Measurements from ENCODE around the gene DPYD. TPM values are rescaled to one million over a fixed set of nuclear protein-coding genes. Genes with fewer than 3 reads are reported as not detected.
A peak's percentile ranks its signal among the peaks of the same experiment; 100 is the strongest.

Gene DPYD
- total RNA-seq, 1 donor from 2014 or later, result 8.8 TPM

GRCh38 chr1:97516588-97516987, 404.2 kb downstream of the DPYD start:
- H3K4me1 Mint-ChIP-seq (ENCODE audit: low read depth, unreplicated experiment), result no peaks in the 10 kb centered on the region
- H3K9me3 Mint-ChIP-seq (ENCODE audit: unreplicated experiment), result peaks cover 8% of the 10 kb centered on the region
- no peaks in the 10 kb centered on the region for H3K36me3 ChIP-seq (ENCODE audit: insufficient read depth, low read length)
- no peaks in the 10 kb centered on the region for H3K27me3 Mint-ChIP-seq (ENCODE audit: low read depth, unreplicated experiment)
- no peak for FAIRE-seq
- H2AFZ ChIP-seq (ENCODE audit: low read depth, low read length), result no peak overlapping the region
- no peaks in the 10 kb centered on the region for H3K27me3 ChIP-seq (ENCODE audit: insufficient read depth, low read length)
- no peak for TF ChIP-seq EZH2 (IDR thresholded peaks at IDR 0.05; ENCODE audit: insufficient read depth, low read length)
- TF ChIP-seq, protein P1, sequence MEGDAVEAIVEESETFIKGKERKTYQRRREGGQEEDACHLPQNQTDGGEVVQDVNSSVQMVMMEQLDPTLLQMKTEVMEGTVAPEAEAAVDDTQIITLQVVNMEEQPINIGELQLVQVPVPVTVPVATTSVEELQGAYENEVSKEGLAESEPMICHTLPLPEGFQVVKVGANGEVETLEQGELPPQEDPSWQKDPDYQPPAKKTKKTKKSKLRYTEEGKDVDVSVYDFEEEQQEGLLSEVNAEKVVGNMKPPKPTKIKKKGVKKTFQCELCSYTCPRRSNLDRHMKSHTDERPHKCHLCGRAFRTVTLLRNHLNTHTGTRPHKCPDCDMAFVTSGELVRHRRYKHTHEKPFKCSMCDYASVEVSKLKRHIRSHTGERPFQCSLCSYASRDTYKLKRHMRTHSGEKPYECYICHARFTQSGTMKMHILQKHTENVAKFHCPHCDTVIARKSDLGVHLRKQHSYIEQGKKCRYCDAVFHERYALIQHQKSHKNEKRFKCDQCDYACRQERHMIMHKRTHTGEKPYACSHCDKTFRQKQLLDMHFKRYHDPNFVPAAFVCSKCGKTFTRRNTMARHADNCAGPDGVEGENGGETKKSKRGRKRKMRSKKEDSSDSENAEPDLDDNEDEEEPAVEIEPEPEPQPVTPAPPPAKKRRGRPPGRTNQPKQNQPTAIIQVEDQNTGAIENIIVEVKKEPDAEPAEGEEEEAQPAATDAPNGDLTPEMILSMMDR (IDR thresholded peaks at IDR 0.05; ENCODE audit: insufficient read depth, low read depth, low read length), result no peak
- no peak overlapping the region for H3K4me3 ChIP-seq (ENCODE audit: insufficient read depth, low read depth, low read length)
- no peak overlapping the region for H3K27ac ChIP-seq (ENCODE audit: low read depth, low read length)
- no peak overlapping the region for H3K4me3 Mint-ChIP-seq (ENCODE audit: unreplicated experiment)
- H3K4me2 ChIP-seq (ENCODE audit: low read length), result no peak overlapping the region
- DNase-seq (ENCODE audit: low read depth), result no peak
- no peaks in the 10 kb centered on the region for H3K9me3 ChIP-seq (ENCODE audit: insufficient read depth, low read depth, low read length)
- H3K9ac ChIP-seq (ENCODE audit: low read length), result no peak overlapping the region
- no peak overlapping the region for H3K27ac Mint-ChIP-seq (ENCODE audit: unreplicated experiment)
- no peaks in the 10 kb centered on the region for H3K4me1 ChIP-seq (ENCODE audit: insufficient read depth, low read length)
- H3K79me2 ChIP-seq (ENCODE audit: insufficient read depth, low read length), result no peaks in the 10 kb centered on the region
- no peaks in the 10 kb centered on the region for H4K20me1 ChIP-seq (ENCODE audit: insufficient read depth, low read length)
- peaks cover 3% of the 10 kb centered on the region for H3K36me3 Mint-ChIP-seq (ENCODE audit: low read depth, unreplicated experiment)

DNA sequence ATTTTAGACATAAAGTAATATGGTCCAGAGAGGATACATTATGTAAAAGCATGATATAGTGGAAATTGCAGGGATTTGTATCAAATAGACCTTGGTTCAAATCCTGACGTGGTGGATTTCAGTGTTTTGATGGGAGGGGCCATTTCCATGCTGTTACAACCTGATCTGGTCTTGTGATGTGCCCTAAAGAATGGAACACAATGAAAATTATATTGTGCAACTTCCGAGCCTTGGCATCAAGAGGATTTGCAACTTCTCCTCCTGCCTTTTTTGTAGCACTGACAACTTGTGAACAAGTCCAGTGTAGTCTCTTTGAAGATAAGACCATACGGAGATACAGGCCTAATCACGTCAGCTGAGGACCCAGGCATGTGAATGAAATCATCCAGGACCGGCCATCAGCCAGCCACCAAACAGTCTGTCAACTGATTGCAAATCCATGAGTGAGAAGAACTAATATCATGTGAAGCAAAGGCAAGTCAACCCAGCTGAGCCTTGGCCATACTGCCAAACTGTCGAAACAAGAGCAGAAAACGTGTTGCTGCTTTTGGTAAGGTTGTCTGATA, 412.1 kb downstream of the DPYD start:
- no peak for TF ChIP-seq EZH2 (IDR thresholded peaks at IDR 0.05; ENCODE audit: insufficient read depth, low read length)
- TF ChIP-seq, protein P1 (IDR thresholded peaks at IDR 0.05; ENCODE audit: insufficient read depth, low read depth, low read length), result no peak
- Histone ChIP-seq H3K9ac (ENCODE audit: low read length) (no peak overlapping the region), H3K9me3 (ENCODE audit: insufficient read depth, low read depth, low read length) (no peaks in the 10 kb centered on the region), H3K27me3 (ENCODE audit: insufficient read depth, low read length) (no peaks in the 10 kb centered on the region), H4K20me1 (ENCODE audit: insufficient read depth, low read length) (no peaks in the 10 kb centered on the region), H2AFZ (ENCODE audit: low read depth, low read length) (no peak overlapping the region), H3K27ac (ENCODE audit: low read depth, low read length) (no peak overlapping the region), H3K4me3 (ENCODE audit: insufficient read depth, low read depth, low read length) (no peak overlapping the region), H3K79me2 (ENCODE audit: insufficient read depth, low read length) (no peaks in the 10 kb centered on the region), H3K4me2 (ENCODE audit: low read length) (no peak overlapping the region), H3K4me1 (ENCODE audit: insufficient read depth, low read length) (no peaks in the 10 kb centered on the region), H3K36me3 (ENCODE audit: insufficient read depth, low read length) (no peaks in the 10 kb centered on the region)
- FAIRE-seq, result peak; percentile 43
- no peaks in the 10 kb centered on the region for H3K4me1 Mint-ChIP-seq (ENCODE audit: low read depth, unreplicated experiment)
- no peaks in the 10 kb centered on the region for H3K36me3 Mint-ChIP-seq (ENCODE audit: low read depth, unreplicated experiment)
- no peaks in the 10 kb centered on the region for H3K27me3 Mint-ChIP-seq (ENCODE audit: low read depth, unreplicated experiment)
- DNase-seq (ENCODE audit: low read depth), result no peak
- H3K9me3 Mint-ChIP-seq (ENCODE audit: unreplicated experiment), result no peaks in the 10 kb centered on the region
- H3K4me3 Mint-ChIP-seq (ENCODE audit: unreplicated experiment), result no peak overlapping the region
- no peak overlapping the region for H3K27ac Mint-ChIP-seq (ENCODE audit: unreplicated experiment)

DNA sequence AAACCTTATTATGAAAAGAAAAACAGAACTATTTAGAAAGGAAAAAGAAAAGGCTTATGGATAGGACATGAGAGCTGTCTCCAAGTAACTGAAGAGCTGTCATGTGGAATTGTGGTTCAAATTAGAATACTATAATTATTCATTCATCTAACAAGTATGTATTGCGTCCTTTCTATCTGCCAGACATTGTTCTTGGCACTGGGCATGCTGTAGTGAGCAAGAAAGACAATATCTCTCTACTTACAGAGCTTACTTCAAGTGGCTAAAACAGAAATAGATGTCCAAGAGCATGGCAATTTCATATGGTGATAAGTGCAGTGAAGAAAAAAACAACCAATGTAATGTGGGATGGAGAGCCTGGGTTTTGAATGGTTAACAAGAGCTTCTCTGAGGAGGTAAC, 413.0 kb downstream of the DPYD start:
- H3K4me2 ChIP-seq (ENCODE audit: low read length), result no peak overlapping the region
- no peak overlapping the region for H3K9ac ChIP-seq (ENCODE audit: low read length)
- no peak for TF ChIP-seq EZH2 (IDR thresholded peaks at IDR 0.05; ENCODE audit: insufficient read depth, low read length)
- TF ChIP-seq, protein P1 (IDR thresholded peaks at IDR 0.05; ENCODE audit: insufficient read depth, low read depth, low read length), result no peak
- DNase-seq (ENCODE audit: low read depth) (peak; percentile 31), FAIRE-seq (no peak)
- H2AFZ ChIP-seq (ENCODE audit: low read depth, low read length), result no peak overlapping the region
- no peaks in the 10 kb centered on the region for H3K36me3 ChIP-seq (ENCODE audit: insufficient read depth, low read length)
- no peaks in the 10 kb centered on the region for H3K79me2 ChIP-seq (ENCODE audit: insufficient read depth, low read length)
- no peaks in the 10 kb centered on the region for H3K27me3 ChIP-seq (ENCODE audit: insufficient read depth, low read length)
- H3K36me3 Mint-ChIP-seq (ENCODE audit: low read depth, unreplicated experiment), result peaks cover 1% of the 10 kb centered on the region
- H3K9me3 Mint-ChIP-seq (ENCODE audit: unreplicated experiment), result no peaks in the 10 kb centered on the region
- no peaks in the 10 kb centered on the region for H3K4me1 ChIP-seq (ENCODE audit: insufficient read depth, low read length)
- no peaks in the 10 kb centered on the region for H3K9me3 ChIP-seq (ENCODE audit: insufficient read depth, low read depth, low read length)
- H3K4me1 Mint-ChIP-seq (ENCODE audit: low read depth, unreplicated experiment), result no peaks in the 10 kb centered on the region
- no peak overlapping the region for H3K4me3 Mint-ChIP-seq (ENCODE audit: unreplicated experiment)
- no peak overlapping the region for H3K27ac ChIP-seq (ENCODE audit: low read depth, low read length)
- H3K27ac Mint-ChIP-seq (ENCODE audit: unreplicated experiment), result no peak overlapping the region
- H3K4me3 ChIP-seq (ENCODE audit: insufficient read depth, low read depth, low read length), result no peak overlapping the region
- H4K20me1 ChIP-seq (ENCODE audit: insufficient read depth, low read length), result no peaks in the 10 kb centered on the region
- H3K27me3 Mint-ChIP-seq (ENCODE audit: low read depth, unreplicated experiment), result no peaks in the 10 kb centered on the region

Data from astrocyte (in vitro differentiated cells and primary cell).